Limb (tissue), 2 donors: ENCODE measurements around the gene SMOC1.

Experiments used
- DNase-seq, 2 donors: peaks; one replicate each; pipeline ENCODE4 v3.0.0-alpha.2; 2016; ENCODE audit errors: extremely low spot score in 2 of 2

Gene SMOC1

GRCh38 chr14:69980457-69981425 is 101.5 kb downstream of the SMOC1 start:
- no peak for DNase-seq

- DNase-seq = no peak
Observed at GRCh38 chr14:69982220-69982839, 103.1 kb downstream of the SMOC1 start.

- DNase-seq = no peak
Observed at GRCh38 chr14:69982886-69983285, 103.7 kb downstream of the SMOC1 start.

GRCh38 chr14:69983317-69983716 is 104.1 kb downstream of the SMOC1 start:
- DNase-seq = no peak

GRCh38 chr14:69985463-69985862 is 106.2 kb downstream of the SMOC1 start:
- DNase-seq = no peak

GRCh38 chr14:69986336-69986735 is 107.1 kb downstream of the SMOC1 start:
- DNase-seq = no peak

GRCh38 chr14:69987406-69988121 is 108.3 kb downstream of the SMOC1 start:
- no peak for DNase-seq

- DNase-seq = no peak
Observed at GRCh38 chr14:69988979-69989378, 109.8 kb downstream of the SMOC1 start.

- DNase-seq = no peak
Observed at GRCh38 chr14:69989622-69990021, 110.4 kb downstream of the SMOC1 start.

GRCh38 chr14:69990323-69990722 is 111.1 kb downstream of the SMOC1 start:
- DNase-seq = no peak

- DNase-seq = no peak
Observed at GRCh38 chr14:69991422-69991821, 112.2 kb downstream of the SMOC1 start.

- DNase-seq = no peak
Observed at GRCh38 chr14:69992564-69992963, 113.3 kb downstream of the SMOC1 start.

- no peak for DNase-seq
Observed at GRCh38 chr14:69993326-69993725, 114.1 kb downstream of the SMOC1 start.

GRCh38 chr14:69994002-69994401 is 114.8 kb downstream of the SMOC1 start:
- no peak for DNase-seq

GRCh38 chr14:69996216-69996615 is 117.0 kb downstream of the SMOC1 start:
- no peak for DNase-seq

GRCh38 chr14:69997849-69998248 is 118.6 kb downstream of the SMOC1 start:
- DNase-seq = no peak

GRCh38 chr14:69999261-69999674 is 120.1 kb downstream of the SMOC1 start:
- DNase-seq = no peak

GRCh38 chr14:70000601-70001000 is 121.4 kb downstream of the SMOC1 start:
- DNase-seq = no peak

GRCh38 chr14:70002589-70003346 is 123.6 kb downstream of the SMOC1 start:
- DNase-seq = no peak

GRCh38 chr14:70004791-70005190 is 125.6 kb downstream of the SMOC1 start:
- DNase-seq = no peak

GRCh38 chr14:70005281-70005805 is 126.1 kb downstream of the SMOC1 start:
- no peak for DNase-seq
